ENCODE measurements around the gene SIRT5.

SIRT5 gene

DNA sequence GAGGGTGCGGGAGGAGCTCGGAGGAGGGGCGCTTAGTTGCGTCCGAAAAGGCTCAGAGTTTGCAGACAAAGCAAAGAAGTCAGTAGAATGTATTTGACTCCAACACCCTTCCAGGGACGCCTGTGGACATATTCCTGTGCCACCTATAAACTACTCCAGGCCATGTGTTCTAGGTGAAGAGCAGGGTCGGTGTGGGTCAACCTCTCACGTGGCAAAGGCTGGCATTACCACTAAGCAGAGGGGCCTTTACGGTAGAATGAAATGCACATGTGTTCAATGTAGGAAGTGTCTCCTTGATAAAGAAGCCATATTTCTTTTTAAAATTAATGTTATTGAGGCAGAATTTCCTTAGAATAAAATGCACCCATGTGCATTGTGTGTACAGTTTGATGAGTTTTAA is 15.4 kb downstream of the SIRT5 start:
- no peak for DNase-seq (ENCODE audit: low spot score)

DNA sequence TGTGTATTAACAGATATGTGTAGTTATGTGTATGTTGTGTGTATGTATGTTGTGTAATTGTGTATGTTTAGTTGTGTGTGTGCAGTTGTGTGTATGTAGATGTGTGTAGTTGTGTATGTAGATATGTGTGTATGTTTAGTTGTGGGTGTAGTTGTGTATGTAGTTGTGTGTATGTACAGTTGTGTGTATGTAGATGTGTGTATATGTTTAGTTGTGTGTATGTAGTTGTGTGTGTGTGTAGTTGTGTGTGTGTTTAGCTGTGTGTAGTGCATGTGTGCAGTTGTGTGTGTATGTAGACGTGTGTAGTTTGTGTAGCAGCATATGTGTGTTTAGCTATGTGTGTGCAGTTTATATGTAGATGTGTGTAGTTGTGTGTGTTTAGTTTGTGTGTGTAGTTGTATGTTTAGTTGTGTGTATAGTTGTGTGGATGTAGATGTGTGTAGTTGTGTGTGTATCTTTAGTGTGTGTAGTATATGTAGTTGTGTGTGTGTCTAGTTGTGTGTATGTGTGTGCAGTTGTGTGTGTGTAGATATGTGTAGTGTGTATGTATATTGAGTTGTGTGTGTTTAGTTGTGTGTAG is 16.3 kb downstream of the SIRT5 start:
- DNase-seq (ENCODE audit: low spot score), result no peak

DNA sequence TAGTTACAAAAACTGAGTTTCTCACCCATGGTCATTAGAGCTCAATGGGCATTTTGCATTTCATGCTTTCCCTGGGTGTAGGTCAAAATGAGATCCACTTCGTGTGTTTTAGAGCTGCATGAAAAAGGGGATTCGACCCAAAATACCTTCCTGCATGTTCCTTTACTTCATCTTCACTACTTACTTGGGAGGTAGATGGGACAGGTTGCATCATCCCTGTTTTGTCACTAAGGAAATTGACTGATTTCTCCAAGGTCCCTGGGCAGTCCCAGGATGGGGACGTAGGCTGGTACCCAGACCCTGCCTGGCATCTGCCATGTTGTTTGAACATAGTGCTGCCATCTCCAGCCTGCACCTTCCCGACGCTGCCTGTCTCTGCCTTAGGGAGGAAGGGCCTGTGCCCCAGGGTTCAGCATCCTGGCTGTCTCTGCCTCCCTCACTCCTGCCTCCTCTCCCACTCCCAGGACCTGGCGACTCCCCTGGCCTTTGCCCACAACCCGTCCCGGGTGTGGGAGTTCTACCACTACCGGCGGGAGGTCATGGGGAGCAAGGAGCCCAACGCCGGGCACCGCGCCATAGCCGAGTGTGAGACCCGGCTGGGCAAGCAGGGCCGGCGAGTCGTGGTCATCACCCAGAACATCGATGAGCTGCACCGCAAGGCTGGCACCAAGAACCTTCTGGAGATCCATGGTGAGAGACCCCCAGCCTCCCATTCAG is 17.0 kb downstream of the SIRT5 start:
- DNase-seq (ENCODE audit: low spot score), result no peak

DNA sequence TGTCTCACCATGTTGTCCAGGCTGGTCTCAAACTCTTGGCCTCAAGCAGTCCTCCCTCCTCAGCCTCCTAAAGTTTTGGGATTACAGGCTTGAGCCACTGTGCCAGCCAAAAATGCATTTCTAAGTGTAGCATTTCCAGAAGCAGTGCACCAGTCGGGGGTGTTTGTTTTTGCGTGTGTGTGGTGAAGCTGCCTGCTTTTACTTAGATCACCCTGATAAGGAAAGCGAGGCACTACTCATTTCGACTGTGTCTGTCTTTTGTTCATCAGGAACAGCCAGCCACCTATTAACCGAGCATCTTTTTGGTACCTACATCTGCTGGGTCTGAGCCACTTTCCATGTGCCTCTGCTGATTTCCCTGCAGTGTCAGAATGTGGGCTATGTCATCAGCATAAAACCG is 18.7 kb downstream of the SIRT5 start:
- no peak for DNase-seq (ENCODE audit: low spot score)

DNA sequence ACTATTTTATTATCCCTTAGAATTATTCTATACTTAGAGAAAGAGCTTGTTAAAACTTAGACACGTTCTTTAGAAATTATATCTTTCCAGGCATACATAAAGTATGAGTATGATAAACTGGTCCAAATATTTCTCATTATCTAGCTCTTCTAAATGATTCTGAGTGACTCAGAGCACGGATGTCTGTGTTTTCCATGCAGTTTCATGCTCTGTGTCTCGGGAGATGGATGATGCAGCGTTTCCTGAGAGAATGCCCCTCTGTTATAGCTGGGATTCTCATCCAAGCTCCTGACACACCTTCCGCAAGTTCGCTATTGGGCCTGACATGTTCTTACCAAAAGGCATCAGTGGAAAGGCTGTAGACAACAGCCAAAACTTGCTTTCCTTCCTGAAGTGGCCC is 19.3 kb downstream of the SIRT5 start:
- no peak for DNase-seq (ENCODE audit: low spot score)

DNA sequence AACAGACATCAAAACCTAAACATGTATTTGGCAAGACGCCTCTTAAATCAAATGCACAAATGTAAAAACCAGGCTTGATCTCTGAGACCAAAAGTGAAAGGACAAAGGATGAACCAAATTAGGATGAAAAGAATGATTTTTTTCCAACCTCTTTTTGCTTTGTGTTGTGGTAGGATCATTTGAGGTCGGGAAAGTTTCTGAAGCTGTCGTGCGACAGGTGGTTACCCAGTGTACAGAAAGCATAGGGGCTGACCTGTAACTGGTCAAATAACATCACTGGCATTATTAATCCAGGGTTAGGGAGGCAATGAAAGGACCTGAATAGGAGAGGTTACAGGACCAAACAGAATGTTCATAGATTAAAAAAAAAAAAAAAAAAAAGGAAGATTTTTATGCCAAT is 22.7 kb downstream of the SIRT5 start:
- DNase-seq (ENCODE audit: low spot score), result no peak

DNA sequence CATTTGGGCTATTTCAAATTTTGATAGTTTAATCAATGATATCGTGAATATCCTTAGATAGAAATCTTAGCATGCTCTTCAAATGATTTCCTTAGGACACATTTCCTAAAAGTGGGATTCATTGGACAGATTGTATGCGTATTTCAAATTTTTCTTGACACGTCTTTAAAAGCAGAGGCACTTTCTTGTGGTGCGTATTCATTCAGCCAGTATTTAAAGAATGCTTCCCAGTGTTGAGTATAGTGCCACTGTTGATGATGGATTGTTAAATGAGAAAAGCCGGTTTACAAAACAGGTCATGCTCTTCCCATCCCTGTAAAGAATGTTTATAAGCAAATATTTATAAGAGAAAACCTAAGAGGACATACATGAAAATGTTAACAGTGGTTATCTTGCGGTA is 25.6 kb downstream of the SIRT5 start:
- no peak for DNase-seq (ENCODE audit: low spot score)

DNA sequence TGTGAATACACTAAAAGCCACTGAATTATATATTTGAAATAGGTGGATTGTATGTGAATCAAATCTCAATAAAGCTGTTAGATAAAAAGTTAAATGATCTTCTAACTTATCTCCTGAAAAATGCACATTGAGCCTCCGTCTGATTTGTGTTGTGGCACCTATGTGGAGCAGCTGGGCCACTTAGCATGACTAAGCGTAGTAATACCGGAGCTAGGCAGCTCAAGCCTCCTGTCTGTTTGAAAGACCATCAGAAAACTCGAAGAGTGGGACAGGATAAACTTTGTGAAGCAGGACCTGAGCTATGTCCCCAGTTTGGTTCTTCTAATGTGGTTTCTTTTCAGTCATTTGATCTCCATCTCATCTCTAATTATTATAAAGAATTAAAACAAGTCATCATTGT is 29.7 kb downstream of the SIRT5 start:
- DNase-seq (ENCODE audit: low spot score), result no peak

DNA sequence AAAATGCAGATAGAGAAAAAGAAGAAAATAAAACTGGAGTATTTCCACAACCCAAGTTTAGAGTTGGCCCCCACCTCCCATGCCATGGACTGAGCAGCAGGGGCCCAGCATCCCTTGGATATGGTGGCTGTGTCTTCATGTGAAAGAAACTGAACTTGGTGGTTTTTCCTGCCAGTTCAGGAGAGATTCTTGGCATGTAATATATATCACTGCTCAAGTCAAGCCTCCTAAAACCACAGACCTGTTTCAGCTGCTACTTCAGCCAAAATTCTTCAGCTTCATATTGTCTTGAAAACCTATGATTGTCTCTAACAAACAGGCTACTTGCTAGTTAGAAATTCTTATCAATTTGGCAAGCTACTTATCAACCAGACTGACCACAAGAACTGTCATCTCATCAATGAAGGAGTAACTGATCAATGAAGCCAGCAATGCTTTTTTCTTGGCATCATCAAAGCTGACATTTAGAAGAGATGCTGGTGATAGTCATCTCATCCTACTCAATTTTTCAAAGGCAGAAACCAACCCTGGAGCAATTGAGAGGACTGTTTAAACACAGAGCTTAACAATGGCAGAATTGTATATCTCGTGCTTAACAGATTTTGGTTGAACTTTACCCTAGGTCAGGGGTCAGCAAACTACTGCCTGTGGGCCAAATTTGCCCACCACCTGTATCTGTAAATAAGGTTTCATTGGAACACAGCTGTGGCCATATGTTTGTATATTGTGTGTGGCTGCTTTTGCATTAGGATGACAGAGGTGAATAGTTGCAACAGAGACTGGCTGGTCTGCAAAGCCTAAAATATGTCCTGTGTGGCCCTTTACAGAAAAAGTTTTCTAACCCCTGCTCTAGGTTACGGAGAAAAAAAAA is 30.4 kb downstream of the SIRT5 start:
- no peak for DNase-seq (ENCODE audit: low spot score)

DNA sequence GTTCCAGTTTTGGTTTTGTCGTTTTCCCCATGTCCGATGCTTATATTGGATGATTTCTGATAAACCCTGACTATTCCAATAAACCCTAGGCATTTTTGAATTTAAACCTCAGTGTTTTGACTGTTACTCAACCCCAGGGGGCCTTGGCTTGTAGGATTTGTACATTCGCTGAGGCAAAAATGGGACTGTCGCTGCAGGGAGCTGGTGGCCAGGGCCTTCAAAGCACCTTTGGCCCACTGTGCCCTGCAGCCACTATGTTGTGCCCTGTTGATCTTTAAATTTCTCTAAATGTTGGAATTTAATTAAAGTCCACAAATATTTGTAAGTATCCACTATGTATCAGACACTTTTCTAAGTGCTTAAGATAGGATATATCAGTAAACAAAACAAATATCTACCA is 31.2 kb downstream of the SIRT5 start:
- DNase-seq (ENCODE audit: low spot score), result no peak

DNA sequence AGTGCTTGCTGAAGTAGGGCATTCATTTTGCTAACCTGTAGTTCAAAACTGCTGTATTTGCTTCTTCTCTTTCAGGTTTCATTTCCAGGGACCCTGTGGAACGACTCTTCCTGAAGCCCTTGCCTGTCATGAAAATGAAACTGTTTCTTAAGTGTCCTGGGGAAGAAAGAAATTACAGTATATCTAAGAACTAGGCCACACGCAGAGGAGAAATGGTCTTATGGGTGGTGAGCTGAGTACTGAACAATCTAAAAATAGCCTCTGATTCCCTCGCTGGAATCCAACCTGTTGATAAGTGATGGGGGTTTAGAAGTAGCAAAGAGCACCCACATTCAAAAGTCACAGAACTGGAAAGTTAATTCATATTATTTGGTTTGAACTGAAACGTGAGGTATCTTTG is 37.3 kb downstream of the SIRT5 start:
- no peak for DNase-seq (ENCODE audit: low spot score)

DNA sequence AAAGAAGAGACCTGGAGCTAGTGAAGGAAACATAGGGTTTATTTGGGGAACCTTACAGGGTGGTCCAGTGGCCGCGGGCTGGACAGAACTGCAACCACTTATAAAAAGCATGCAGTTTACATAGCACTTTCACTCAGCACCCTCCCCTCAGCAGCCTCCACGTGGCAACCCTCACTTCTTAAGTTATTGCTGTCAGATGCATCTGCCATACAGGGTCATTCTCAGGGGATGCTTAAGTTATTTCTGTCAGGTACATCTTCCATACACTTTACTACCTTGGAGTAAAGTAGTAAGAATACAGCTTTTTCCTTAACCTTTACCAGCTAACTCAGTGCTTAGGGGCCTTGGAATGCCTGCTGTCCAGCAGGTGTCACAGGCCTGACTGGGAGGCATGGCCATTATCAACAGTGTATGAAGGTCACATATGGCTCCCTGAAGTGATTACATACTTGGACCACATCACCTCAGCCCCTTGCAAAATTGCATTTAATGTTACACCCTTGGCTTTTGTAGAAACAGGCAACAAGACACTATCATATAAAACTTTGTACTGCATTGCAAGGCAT is 38.7 kb downstream of the SIRT5 start:
- no peak for DNase-seq (ENCODE audit: low spot score)

DNA sequence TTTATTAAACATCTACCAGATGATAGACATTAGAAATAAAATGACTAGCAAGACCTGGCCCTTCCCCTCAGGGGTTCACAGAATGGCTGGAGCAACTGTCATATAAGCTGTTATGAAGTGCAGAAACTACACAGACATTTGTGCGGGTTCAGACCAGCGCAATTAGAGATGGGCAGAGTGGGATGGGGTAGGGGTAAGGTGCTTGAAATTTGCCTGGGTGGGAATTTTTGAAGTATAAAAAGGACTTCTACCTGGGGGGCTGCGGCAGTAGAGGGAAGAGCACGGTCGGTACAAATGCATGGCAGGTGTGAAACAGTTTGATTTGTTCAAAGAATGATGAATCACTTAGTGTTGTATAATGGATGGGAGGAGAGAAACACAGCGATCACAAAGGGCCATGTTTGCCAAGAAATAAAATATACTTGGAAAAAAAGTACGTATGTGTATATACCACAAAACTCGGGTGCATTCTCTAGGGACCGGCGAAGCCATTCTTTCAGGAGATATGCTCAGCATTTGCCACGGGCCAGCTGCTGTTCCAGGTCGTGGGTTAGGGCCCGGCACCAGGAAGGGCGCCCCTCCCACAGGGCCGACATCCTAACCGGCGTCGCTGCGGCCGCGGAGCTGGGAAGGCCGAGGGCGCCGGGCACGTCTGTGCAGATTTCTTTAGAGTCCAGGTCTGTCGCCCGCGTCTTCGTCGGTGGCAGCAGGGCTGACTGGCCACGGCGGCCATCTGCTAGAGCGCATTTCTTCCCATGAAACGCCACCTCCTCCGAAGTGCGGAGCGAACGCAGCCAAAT is 39.9 kb downstream of the SIRT5 start:
- peak; percentile 63 for DNase-seq (ENCODE audit: low spot score)

DNA sequence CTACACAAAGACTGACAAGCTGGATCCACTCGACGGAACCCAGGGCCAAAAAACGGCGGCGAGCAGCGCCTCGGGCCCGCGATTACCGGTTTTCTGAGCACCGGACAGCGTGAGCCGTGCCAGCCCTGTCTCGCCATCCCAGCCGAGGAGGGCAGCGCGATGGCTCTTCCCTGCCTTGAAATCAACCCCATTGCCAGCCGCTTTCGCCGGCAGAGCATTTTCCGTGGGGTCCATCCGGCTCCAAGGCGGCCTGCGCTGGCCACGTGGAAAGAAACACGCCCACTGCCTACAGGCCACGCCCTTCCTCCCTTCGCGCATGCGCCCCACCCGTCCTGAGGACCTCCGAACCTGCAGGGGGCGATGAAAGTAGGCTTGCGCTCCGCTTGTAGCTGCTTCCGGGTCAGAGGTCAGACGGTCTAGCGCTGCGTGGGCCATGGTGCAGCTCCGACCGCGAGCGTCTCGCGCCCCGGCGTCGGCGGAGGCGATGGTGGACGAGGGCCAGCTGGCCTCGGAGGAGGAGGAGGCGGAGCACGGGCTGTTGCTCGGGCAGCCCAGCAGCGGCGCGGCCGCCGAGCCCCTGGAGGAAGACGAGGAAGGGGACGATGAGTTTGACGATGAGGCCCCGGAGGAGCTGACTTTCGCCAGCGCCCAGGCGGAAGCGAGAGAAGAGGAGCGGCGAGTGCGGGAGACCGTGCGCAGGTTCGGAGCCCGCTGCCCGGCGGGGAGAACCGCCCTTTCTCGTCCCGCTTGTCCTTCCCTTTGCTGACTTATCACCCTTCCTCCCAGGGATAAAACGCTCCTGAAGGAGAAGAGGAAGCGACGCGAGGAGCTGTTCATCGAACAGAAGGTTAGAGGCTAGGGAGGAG is 40.8 kb downstream of the SIRT5 start, which contains the start of gene NOL7:
TSS of gene NOL7 (plus strand) at position 410 of the 866 bp plus-strand sequence. CDS start at position 434, 24 bp downstream.
- peak; percentile 96 for DNase-seq (ENCODE audit: low spot score)

DNA sequence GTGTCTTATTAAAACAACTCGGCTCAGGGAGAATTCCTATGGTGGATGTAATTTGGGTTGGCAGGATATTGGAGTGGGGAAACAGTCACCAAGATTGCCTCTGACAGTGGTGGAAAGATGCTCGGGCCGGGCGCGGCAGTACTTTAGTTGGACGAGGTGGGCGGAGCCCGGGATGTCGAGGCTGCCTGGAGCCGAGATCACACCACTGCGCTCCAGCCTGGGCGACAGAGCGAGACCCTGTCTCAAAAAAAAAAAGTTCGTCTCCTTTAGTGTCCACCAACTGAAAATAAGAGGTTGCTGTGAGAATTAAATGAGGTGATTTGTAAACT is 41.4 kb downstream of the SIRT5 start:
- peak; percentile 31 for DNase-seq (ENCODE audit: low spot score)

DNA sequence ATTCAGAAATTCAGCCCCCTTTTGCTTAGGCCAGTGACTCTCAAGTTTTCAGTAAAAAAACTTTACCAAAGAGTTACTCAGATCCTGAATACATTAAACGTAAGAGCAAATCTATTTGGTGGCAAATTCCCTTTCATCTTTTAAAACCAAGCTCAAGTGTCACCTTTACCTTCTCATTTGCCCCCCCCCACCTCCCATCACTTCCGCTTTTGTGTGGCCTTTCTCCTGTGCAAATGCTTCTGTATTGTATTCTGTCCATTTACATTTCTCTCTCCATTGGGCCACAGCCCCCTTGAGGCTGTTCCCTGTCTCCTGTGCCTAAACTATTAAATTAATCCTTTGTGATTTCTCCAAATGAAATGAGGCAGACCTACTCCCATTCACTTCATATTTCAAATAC is 42.7 kb downstream of the SIRT5 start:
- DNase-seq (ENCODE audit: low spot score), result no peak

DNA sequence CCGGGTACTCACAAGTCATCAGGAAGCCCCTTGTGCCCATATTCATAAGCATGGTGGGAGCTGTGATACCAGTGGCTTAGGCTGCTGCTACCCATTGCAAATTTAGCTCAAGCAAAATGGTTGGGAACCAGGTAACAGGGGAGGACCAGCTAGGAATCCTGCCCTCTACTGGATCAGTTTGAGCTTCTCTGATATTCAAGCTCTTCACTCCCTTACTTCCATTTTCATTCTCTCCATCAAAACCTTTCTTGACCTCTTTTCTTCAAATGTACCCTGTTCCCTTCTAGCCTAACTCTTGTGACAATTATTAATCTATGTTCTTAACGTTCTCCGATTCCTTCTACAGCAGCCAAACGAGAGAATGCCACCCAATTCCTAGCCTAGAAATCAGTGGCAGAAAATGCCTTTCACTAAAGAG is 50.5 kb downstream of the SIRT5 start:
- peak; percentile 70 for DNase-seq (ENCODE audit: low spot score)

DNA sequence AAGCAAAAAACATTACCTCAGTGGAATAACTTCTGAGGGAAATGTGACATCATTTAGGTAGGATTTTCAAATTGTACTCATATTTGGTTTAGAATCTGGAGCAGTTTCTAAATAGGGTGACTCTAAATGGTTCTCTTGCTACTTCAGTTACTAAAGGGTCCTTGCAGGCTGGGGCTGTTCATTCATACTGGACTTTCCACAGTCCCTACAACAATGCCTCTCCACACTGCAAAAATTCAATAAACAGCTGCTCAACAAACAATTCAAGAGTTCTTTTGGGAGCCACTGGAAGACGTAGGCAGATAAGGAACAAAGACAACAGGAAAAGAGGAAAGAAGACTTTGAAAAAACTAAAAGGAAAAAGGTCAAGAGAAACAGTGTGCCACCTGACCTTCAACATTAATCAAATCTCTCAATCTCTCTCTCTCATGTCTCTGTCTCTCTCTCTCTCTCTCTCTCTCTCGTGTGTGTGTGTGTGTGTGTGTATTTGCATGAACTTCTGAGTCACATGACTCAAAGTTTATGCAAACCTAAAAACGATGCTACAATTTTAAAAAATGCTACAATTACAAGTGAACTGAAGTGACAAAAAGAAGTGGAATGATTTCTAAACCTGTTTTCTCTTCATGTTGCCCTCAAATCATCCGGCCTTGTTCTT is 55.2 kb downstream of the SIRT5 start:
- DNase-seq (ENCODE audit: low spot score), result no peak

DNA sequence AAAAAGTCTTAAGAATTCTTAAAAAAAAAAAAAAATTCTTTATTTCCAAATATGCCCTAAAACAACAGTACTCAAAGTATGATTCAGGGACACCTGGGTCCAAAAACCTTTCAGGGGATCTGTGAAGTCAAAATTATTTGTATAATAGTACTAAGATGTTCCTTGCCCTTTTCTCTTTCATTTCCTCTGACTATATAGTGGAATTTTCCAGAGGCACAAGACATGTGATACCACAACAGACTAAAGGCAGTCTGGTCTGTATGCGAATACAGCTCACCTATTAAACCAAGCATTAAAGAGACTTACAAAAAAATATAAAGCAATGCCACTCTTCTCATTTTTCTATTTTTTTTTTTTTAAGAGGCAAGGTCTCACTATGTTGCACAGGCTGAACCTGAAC is 56.1 kb downstream of the SIRT5 start:
- no peak for DNase-seq (ENCODE audit: low spot score)

DNA sequence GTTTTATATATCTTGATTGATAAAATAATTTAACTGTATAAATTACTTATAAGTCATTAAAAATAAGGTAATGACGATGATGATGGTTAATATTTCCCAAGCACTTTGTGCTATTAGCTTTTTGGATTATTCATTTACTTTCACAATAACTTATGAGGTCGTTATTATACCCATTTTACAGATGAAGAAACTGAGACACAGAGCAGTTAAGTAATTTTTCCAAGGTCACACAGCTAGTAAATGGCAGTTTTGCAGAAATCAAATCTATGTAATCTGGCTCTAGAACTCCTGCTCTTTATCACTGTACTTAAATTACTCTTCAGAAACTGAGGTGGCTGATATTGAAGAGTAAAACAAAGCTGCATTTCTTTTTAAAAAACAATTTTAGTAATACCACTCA is 58.9 kb downstream of the SIRT5 start:
- no peak for DNase-seq (ENCODE audit: low spot score)
